GM21447 (cell line): ENCODE measurements around the gene LMTK2.
"Not testable (repeated sequence)": the region's sequence is repeated elsewhere in the genome, so short reads cannot be mapped to it uniquely, and the experiment has no call there.

Experiments
- ATAC-seq: cut with Tn5 transposase; IDR thresholded peaks from one replicate; pipeline ENCODE4 v1.9.1; 2021; ENCODE audit not compliant: unreplicated experiment

Gene LMTK2

GRCh38 chr7:98215561-98216495, 109.2 kb downstream of the LMTK2 start:
- ATAC-seq, result no peak

- no peak for ATAC-seq
Observed at GRCh38 chr7:98216941-98217622, 110.4 kb downstream of the LMTK2 start.

GRCh38 chr7:98217623-98218582, 111.2 kb downstream of the LMTK2 start:
- no peak for ATAC-seq

- not testable (repeated sequence) for ATAC-seq
Observed at GRCh38 chr7:98219382-98219781, 112.7 kb downstream of the LMTK2 start.

- no peak for ATAC-seq
Observed at GRCh38 chr7:98221611-98222532, 115.2 kb downstream of the LMTK2 start.

GRCh38 chr7:98222533-98223195, 116.0 kb downstream of the LMTK2 start:
- ATAC-seq, result no peak

GRCh38 chr7:98223351-98223897, 116.8 kb downstream of the LMTK2 start:
- no peak for ATAC-seq

GRCh38 chr7:98223898-98224700, 117.4 kb downstream of the LMTK2 start:
- no peak for ATAC-seq

- ATAC-seq, result no peak
Observed at GRCh38 chr7:98224701-98225181, 118.1 kb downstream of the LMTK2 start.

- ATAC-seq, result no peak
Observed at GRCh38 chr7:98225913-98226614, 119.4 kb downstream of the LMTK2 start.

GRCh38 chr7:98227939-98228338, 121.3 kb downstream of the LMTK2 start:
- no peak for ATAC-seq

- ATAC-seq, result no peak
Observed at GRCh38 chr7:98228801-98229200, 122.1 kb downstream of the LMTK2 start.

- no peak for ATAC-seq
Observed at GRCh38 chr7:98229441-98229840, 122.8 kb downstream of the LMTK2 start.

- ATAC-seq, result no peak
Observed at GRCh38 chr7:98229991-98230745, 123.5 kb downstream of the LMTK2 start.

GRCh38 chr7:98230746-98231471, 124.2 kb downstream of the LMTK2 start:
- no peak for ATAC-seq
